NOMO-1 (cell line): ENCODE data around the gene TMEM223.
A peak's percentile ranks its signal among the peaks of the same experiment; 100 is the strongest.
"Not testable (repeated sequence)": the region's sequence is repeated elsewhere in the genome, so short reads cannot be mapped to it uniquely, and the experiment has no call there.

Experiments
- DNase-seq, 2 experiments: peaks; one replicate each; lab custom pipeline; 2025; ENCODE audit not compliant: unreplicated experiment in 2 of 2; lab: John Stamatoyannopoulos, UW

Gene TMEM223

GRCh38 chr11:62804310-62805075, 12.7 kb upstream of the TMEM223 start:
- peak in 1 of 2 experiments; percentile 24 for DNase-seq

- DNase-seq = no peak
Observed at GRCh38 chr11:62801071-62801470, 9.3 kb upstream of the TMEM223 start.

- DNase-seq = no peak
Observed at GRCh38 chr11:62799486-62799885, 7.7 kb upstream of the TMEM223 start.

GRCh38 chr11:62796281-62796680, 4.5 kb upstream of the TMEM223 start:
- no peak for DNase-seq

- no peak for DNase-seq
Observed at GRCh38 chr11:62794201-62794775, 2.5 kb upstream of the TMEM223 start.

GRCh38 chr11:62792202-62792575, 383 bp upstream of the TMEM223 start:
- no peak for DNase-seq

GRCh38 chr11:62789576-62789975, 2.2 kb downstream of the TMEM223 start:
- no peak for DNase-seq

- DNase-seq = no peak
Observed at GRCh38 chr11:62788991-62789390, 2.8 kb downstream of the TMEM223 start.

GRCh38 chr11:62787005-62787759, 4.6 kb downstream of the TMEM223 start, which contains the start of gene TMEM179B:
TMEM179B (plus strand) TSS chr11:62787402; CDS start chr11:62787432, 30 bp downstream.
- peak; percentile 97 to 99 for DNase-seq

- DNase-seq = peak; percentile 76 to 83
Observed at GRCh38 chr11:62786318-62787004, 5.3 kb downstream of the TMEM223 start.

- no peak for DNase-seq
Observed at GRCh38 chr11:62782753-62783152, 9.1 kb downstream of the TMEM223 start.

GRCh38 chr11:62778441-62778840, 13.4 kb downstream of the TMEM223 start:
- DNase-seq = no peak

GRCh38 chr11:62777389-62777788, 14.4 kb downstream of the TMEM223 start:
- DNase-seq = no peak

GRCh38 chr11:62775646-62776045, 16.2 kb downstream of the TMEM223 start:
- DNase-seq = no peak

GRCh38 chr11:62774407-62774806, 17.4 kb downstream of the TMEM223 start:
- no peak for DNase-seq

- peak; percentile 93 to 94 for DNase-seq
Observed at GRCh38 chr11:62771144-62772021, 20.4 kb downstream of the TMEM223 start, which contains the start of gene TAF6L. TAF6L (plus strand) TSS chr11:62771396; CDS start chr11:62775784, 4,388 bp downstream.

GRCh38 chr11:62770778-62771143, 21.0 kb downstream of the TMEM223 start:
- DNase-seq = peak in 1 of 2 experiments; percentile 45

GRCh38 chr11:62760867-62761227, 31.0 kb downstream of the TMEM223 start:
- not testable (repeated sequence) for DNase-seq

- no peak for DNase-seq
Observed at GRCh38 chr11:62757846-62758788, 33.7 kb downstream of the TMEM223 start.
